OCI-LY7 (cell line): ENCODE measurements around the gene TUBA1A. TPM values are rescaled to one million over a fixed set of nuclear protein-coding genes. Genes with fewer than 3 reads are reported as not detected.

ENCODE experiments used
- BruUV-seq: library from RNA; stranded (reverse); fragments of 400-500 nt; replicated peaks from 2 replicates; lab custom pipeline; 2021; lab: Mats Ljungman, UMichigan
- CTCF ChIA-PET: fragments of 300-600 bp; sonication (Branson Sonifier 250); formaldehyde crosslinking; loops from one replicate; lab custom pipeline; 2022; ENCODE audit warnings: antibody characterized with exemption; ENCODE audit not compliant: unreplicated experiment; lab: Charles Lee
- POLR2A ChIA-PET: fragments of 300-600 bp; sonication (Branson Sonifier 250); formaldehyde crosslinking; loops from one replicate; lab custom pipeline; 2022; ENCODE audit warnings: antibody characterized with exemption; lab: Charles Lee
- DNase-seq: peaks from one replicate; pipeline ENCODE4 v3.0.0-alpha.2; 2015; ENCODE audit warnings: low spot score
- H2AFZ ChIP-seq: fragments of 200-600 bp; sonication (generic), shearing (Covaris generic); 2 replicates; pipeline ENCODE4 v1.6.1; 2014; ENCODE audit warnings: mild to moderate bottlenecking, antibody characterized with exemption, low read length, moderate library complexity
- H3K27ac ChIP-seq: fragments of 200-600 bp; sonication (generic); 2 replicates; pipeline ENCODE4 v1.5.1; 2014; ENCODE audit warnings: mixed run types, low read depth, mild to moderate bottlenecking, moderate library complexity, low read length, inconsistent platforms; ENCODE audit not compliant: poor library complexity, severe bottlenecking
- H3K36me3 ChIP-seq: fragments of 200-600 bp; sonication (generic); 2 replicates; pipeline ENCODE4 v1.6.1; 2014; ENCODE audit warnings: mild to moderate bottlenecking, antibody characterized with exemption, low read length, moderate library complexity, mixed read lengths; ENCODE audit not compliant: insufficient read depth
- H3K4me1 ChIP-seq: fragments of 200-600 bp; sonication (generic); 2 replicates; pipeline ENCODE4 v1.5.1; 2014; ENCODE audit warnings: mild to moderate bottlenecking, low read length; ENCODE audit not compliant: insufficient read depth, poor library complexity, severe bottlenecking
- H3K4me2 ChIP-seq: fragments of 200-600 bp; sonication (generic); 2 replicates; pipeline ENCODE4 v1.6.1; 2014; ENCODE audit warnings: mild to moderate bottlenecking, low read length
- H3K4me3 ChIP-seq: fragments of 200-600 bp; sonication (generic); 2 replicates; pipeline ENCODE4 v1.5.1; 2014; ENCODE audit warnings: mild to moderate bottlenecking, low read depth, low read length; ENCODE audit not compliant: poor library complexity, severe bottlenecking
- H3K79me2 ChIP-seq: fragments of 200-600 bp; sonication (generic); 2 replicates; pipeline ENCODE4 v1.6.1; 2016; ENCODE audit warnings: low read depth, mild to moderate bottlenecking, low read length, moderate library complexity, mixed read lengths; ENCODE audit not compliant: insufficient read depth
- H3K9me2 ChIP-seq: fragments of 200-600 bp; sonication (generic); 2 replicates; pipeline ENCODE4 v1.6.1; 2016; ENCODE audit warnings: mild to moderate bottlenecking, low read length, mixed read lengths; ENCODE audit not compliant: insufficient read depth
- H3K9me3 ChIP-seq: fragments of 200-600 bp; sonication (generic); 2 replicates; pipeline ENCODE4 v1.6.1; 2014; ENCODE audit warnings: mild to moderate bottlenecking, mixed run types, low read length, mixed read lengths
- H4K20me1 ChIP-seq: fragments of 200-600 bp; sonication (generic); 2 replicates; pipeline ENCODE4 v1.6.1; 2014; ENCODE audit warnings: mild to moderate bottlenecking, antibody characterized with exemption, low read length, moderate library complexity, mixed read lengths; ENCODE audit not compliant: insufficient read depth
- CTCF ChIP-seq: fragments of 200-600 bp; sonication (generic); conservative IDR thresholded peaks from 2 replicates; pipeline ENCODE4 v1.5.1; 2014; ENCODE audit warnings: mild to moderate bottlenecking, antibody characterized with exemption, low read length, moderate library complexity, mixed read lengths
- EZH2phosphoT487 ChIP-seq: fragments of 200-600 bp; sonication (generic); IDR thresholded peaks from 2 replicates; pipeline ENCODE4 v1.6.1; 2018; ENCODE audit warnings: low read depth, borderline replicate concordance, mild to moderate bottlenecking, mixed run types, antibody characterized with exemption, low read length, moderate library complexity, mixed read lengths
- intact Hi-C: fragments of 100-400 bp; cut with micrococcal nuclease; formaldehyde crosslinking; loops from one replicate; pipeline ENCODE4 v1.10.0; 2022; ENCODE audit not compliant: unreplicated experiment
- total RNA-seq, 2 experiments: library from RNA; depleted of rRNA in 1 of 2; stranded (reverse); fragments of >200 nt in 1 of 2; shearing (Covaris generic) in 1 of 2; gene quantifications; 2 replicates each; pipeline ENCODE4 v1.2.3, GENCODE V29; 2014 to 2022

The TUBA1A gene
- total RNA-seq, 2 experiments from 2014 or later: 136 to 214 TPM

GRCh38 chr12:49233842-49234526 lies 45.1 kb upstream of the TUBA1A start:
- Histone ChIP-seq H3K9me3 (no peaks in the 10 kb centered on the region), H3K79me2 (no peaks in the 10 kb centered on the region), H4K20me1 (no peaks in the 10 kb centered on the region), H2AFZ (peak overlapping the region; percentile 97), H3K36me3 (no peaks in the 10 kb centered on the region), H3K9me2 (no peaks in the 10 kb centered on the region), H3K27ac (peak overlapping the region; percentile 69), H3K4me1 (peaks cover 4% of the 10 kb centered on the region), H3K4me3 (peak overlapping the region; percentile 68), H3K4me2 (peak overlapping the region; percentile 81)
- POLR2A ChIA-PET: interaction anchor here (1.0 to 1.7 kb wide), 3 partner anchors 11 to 44 kb away, joined by 3 read pairs; no protein-coding TSS in a partner anchor
- intact Hi-C loops: loop anchor here (1.0 kb wide), 3 partner anchors 30 to 104 kb away; partner anchors contain the start of gene TUBA1A
- BruUV-seq: no TSS peak
- TF ChIP-seq EZH2phosphoT487 (no peak), CTCF (no peak)
- no peak for DNase-seq
- CTCF ChIA-PET: no interaction called here

GRCh38 chr12:49232940-49233841 lies 44.3 kb upstream of the TUBA1A start:
- CTCF ChIA-PET: no interaction called here
- Histone ChIP-seq H3K4me3 (no peak overlapping the region), H3K36me3 (no peaks in the 10 kb centered on the region), H3K79me2 (no peaks in the 10 kb centered on the region), H2AFZ (peak overlapping the region; percentile 27; the same call in 1 of the 2 replicates), H3K9me2 (no peaks in the 10 kb centered on the region), H3K4me1 (peaks cover 4% of the 10 kb centered on the region), H3K4me2 (no peak overlapping the region), H3K9me3 (no peaks in the 10 kb centered on the region), H3K27ac (no peak overlapping the region), H4K20me1 (no peaks in the 10 kb centered on the region)
- POLR2A ChIA-PET: interaction anchor here (1.0 to 1.7 kb wide), 3 partner anchors 10 to 43 kb away, joined by 3 read pairs; no protein-coding TSS in a partner anchor
- no peak for TF ChIP-seq EZH2phosphoT487
- TF ChIP-seq CTCF: no peak
- DNase-seq: no peak
- intact Hi-C loops: no loop called here
- BruUV-seq: no TSS peak
